HG03095 (cell line): Measurements from ENCODE around the gene ZG16B.

Source experiments
- ATAC-seq: cut with Tn5 transposase; IDR thresholded peaks from one replicate; pipeline ENCODE4 v1.9.1; 2021; ENCODE audit warnings: moderate library complexity; ENCODE audit not compliant: unreplicated experiment

ZG16B gene

GRCh38 chr16:2842340-2843000, 12.4 kb downstream of the ZG16B start:
- ATAC-seq: no peak

GRCh38 chr16:2843526-2843925, 13.4 kb downstream of the ZG16B start:
- no peak for ATAC-seq

GRCh38 chr16:2845116-2845515, 15.0 kb downstream of the ZG16B start:
- ATAC-seq: no peak

- ATAC-seq: no peak
Measured at GRCh38 chr16:2846511-2847310, 16.6 kb downstream of the ZG16B start.

- no peak for ATAC-seq
Measured at GRCh38 chr16:2848933-2849725, 19.0 kb downstream of the ZG16B start.

- ATAC-seq: no peak
Measured at GRCh38 chr16:2852003-2852730, 22.1 kb downstream of the ZG16B start.

GRCh38 chr16:2852731-2853507, 22.8 kb downstream of the ZG16B start:
- no peak for ATAC-seq

GRCh38 chr16:2853531-2854073, 23.5 kb downstream of the ZG16B start:
- ATAC-seq: no peak

- no peak for ATAC-seq
Measured at GRCh38 chr16:2854700-2855309, 24.7 kb downstream of the ZG16B start.

GRCh38 chr16:2855536-2855935, 25.4 kb downstream of the ZG16B start:
- no peak for ATAC-seq

- ATAC-seq: no peak
Measured at GRCh38 chr16:2856061-2856670, 26.1 kb downstream of the ZG16B start.

- ATAC-seq: no peak
Measured at GRCh38 chr16:2856686-2857450, 26.8 kb downstream of the ZG16B start.

GRCh38 chr16:2857451-2858244, 27.5 kb downstream of the ZG16B start, which contains the start of gene PRSS22:
Gene PRSS22, minus strand, starts transcription at chr16:2858170. Its CDS starts 66 bp downstream, at chr16:2858104.
- no peak for ATAC-seq

GRCh38 chr16:2858245-2859025, 28.3 kb downstream of the ZG16B start:
- no peak for ATAC-seq

- ATAC-seq: no peak
Measured at GRCh38 chr16:2859686-2860265, 29.7 kb downstream of the ZG16B start.

GRCh38 chr16:2860826-2861567, 30.9 kb downstream of the ZG16B start:
- ATAC-seq: no peak
